ENCODE measurements around the gene MRPL54.

MRPL54 gene

GRCh38 chr19:3762501-3763459, at the start of gene MRPL54:
MRPL54 (plus strand) TSS chr19:3762682; CDS start chr19:3762701, 19 bp downstream.
- peak; percentile 86 for FAIRE-seq
- peak; percentile 97 for DNase-seq (ENCODE audit: low spot score)

- DNase-seq (ENCODE audit: low spot score) = no peak
- no peak for FAIRE-seq
Observed at GRCh38 chr19:3716147-3716668, 46.3 kb upstream of the MRPL54 start.

- FAIRE-seq = no peak
- DNase-seq (ENCODE audit: low spot score) = no peak
Observed at GRCh38 chr19:3719868-3720267, 42.6 kb upstream of the MRPL54 start.

- no peak for DNase-seq (ENCODE audit: low spot score)
- no peak for FAIRE-seq
Observed at GRCh38 chr19:3720349-3720917, 42.0 kb upstream of the MRPL54 start.

GRCh38 chr19:3721131-3721886, 41.2 kb upstream of the MRPL54 start:
- FAIRE-seq (no peak), DNase-seq (ENCODE audit: low spot score) (peak; percentile 46)

- DNase-seq (ENCODE audit: low spot score) (no peak), FAIRE-seq (no peak)
Observed at GRCh38 chr19:3721887-3722442, 40.5 kb upstream of the MRPL54 start.

- FAIRE-seq = no peak
- no peak for DNase-seq (ENCODE audit: low spot score)
Observed at GRCh38 chr19:3722443-3723109, 39.9 kb upstream of the MRPL54 start.

GRCh38 chr19:3723110-3723488, 39.4 kb upstream of the MRPL54 start:
- DNase-seq (ENCODE audit: low spot score) = no peak
- FAIRE-seq = no peak

GRCh38 chr19:3723883-3724282, 38.6 kb upstream of the MRPL54 start:
- no peak for DNase-seq (ENCODE audit: low spot score)
- no peak for FAIRE-seq

- DNase-seq (ENCODE audit: low spot score) (no peak), FAIRE-seq (no peak)
Observed at GRCh38 chr19:3725121-3725520, 37.4 kb upstream of the MRPL54 start.

GRCh38 chr19:3725640-3726310, 36.7 kb upstream of the MRPL54 start:
- FAIRE-seq = no peak
- peak; percentile 17 for DNase-seq (ENCODE audit: low spot score)

- FAIRE-seq (no peak), DNase-seq (ENCODE audit: low spot score) (no peak)
Observed at GRCh38 chr19:3730457-3730958, 32.0 kb upstream of the MRPL54 start.

GRCh38 chr19:3732108-3732507, 30.4 kb upstream of the MRPL54 start:
- FAIRE-seq = no peak
- DNase-seq (ENCODE audit: low spot score) = no peak

GRCh38 chr19:3733549-3734309, 28.8 kb upstream of the MRPL54 start:
- no peak for FAIRE-seq

GRCh38 chr19:3734310-3734600, 28.2 kb upstream of the MRPL54 start:
- FAIRE-seq = no peak

More at GRCh38 chr19:3733549-3734309, 28.8 kb upstream of the MRPL54 start:
- DNase-seq (ENCODE audit: low spot score) = no peak

GRCh38 chr19:3736106-3736724, 26.3 kb upstream of the MRPL54 start:
- FAIRE-seq = no peak
- DNase-seq (ENCODE audit: low spot score) = no peak

More at GRCh38 chr19:3734310-3734600, 28.2 kb upstream of the MRPL54 start:
- no peak for DNase-seq (ENCODE audit: low spot score)

GRCh38 chr19:3737487-3738205, 24.8 kb upstream of the MRPL54 start:
- no peak for FAIRE-seq

GRCh38 chr19:3738477-3739220, 23.8 kb upstream of the MRPL54 start:
- FAIRE-seq (no peak), DNase-seq (ENCODE audit: low spot score) (no peak)

More at GRCh38 chr19:3737487-3738205, 24.8 kb upstream of the MRPL54 start:
- no peak for DNase-seq (ENCODE audit: low spot score)

Measured in RCC 7860 (cell line).